GM19467 (cell line): ENCODE data around the gene WDR1.

ENCODE experiments used
- ATAC-seq: cut with Tn5 transposase; IDR thresholded peaks from one replicate; pipeline ENCODE4 v1.9.1; 2021; ENCODE audit warnings: mild to moderate bottlenecking, moderate library complexity; ENCODE audit not compliant: unreplicated experiment

Gene WDR1

GRCh38 chr4:10086506-10087120, 30.0 kb downstream of the WDR1 start:
- no peak for ATAC-seq

GRCh38 chr4:10085828-10086505, 30.6 kb downstream of the WDR1 start:
- ATAC-seq, result no peak

DNA sequence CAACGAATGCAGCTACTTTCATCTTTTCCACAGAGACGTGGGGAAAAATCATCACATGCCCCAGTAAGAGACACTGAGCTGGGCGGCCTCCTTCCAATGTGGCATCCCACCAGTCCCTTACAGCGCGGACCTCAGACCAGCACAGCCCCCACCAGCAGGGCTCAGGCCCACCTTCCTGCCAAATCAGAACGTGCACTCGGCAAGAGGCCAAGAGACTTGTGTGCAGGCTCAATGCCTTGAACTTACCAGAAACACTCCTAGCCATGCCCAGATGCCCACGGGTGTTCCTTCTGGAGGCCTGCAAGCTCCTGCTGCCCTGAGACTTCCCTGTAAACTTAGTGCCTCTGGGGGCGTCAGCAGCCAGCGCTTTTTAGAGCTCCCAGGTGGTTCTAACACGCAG, 31.2 kb downstream of the WDR1 start:
- ATAC-seq, result no peak

DNA sequence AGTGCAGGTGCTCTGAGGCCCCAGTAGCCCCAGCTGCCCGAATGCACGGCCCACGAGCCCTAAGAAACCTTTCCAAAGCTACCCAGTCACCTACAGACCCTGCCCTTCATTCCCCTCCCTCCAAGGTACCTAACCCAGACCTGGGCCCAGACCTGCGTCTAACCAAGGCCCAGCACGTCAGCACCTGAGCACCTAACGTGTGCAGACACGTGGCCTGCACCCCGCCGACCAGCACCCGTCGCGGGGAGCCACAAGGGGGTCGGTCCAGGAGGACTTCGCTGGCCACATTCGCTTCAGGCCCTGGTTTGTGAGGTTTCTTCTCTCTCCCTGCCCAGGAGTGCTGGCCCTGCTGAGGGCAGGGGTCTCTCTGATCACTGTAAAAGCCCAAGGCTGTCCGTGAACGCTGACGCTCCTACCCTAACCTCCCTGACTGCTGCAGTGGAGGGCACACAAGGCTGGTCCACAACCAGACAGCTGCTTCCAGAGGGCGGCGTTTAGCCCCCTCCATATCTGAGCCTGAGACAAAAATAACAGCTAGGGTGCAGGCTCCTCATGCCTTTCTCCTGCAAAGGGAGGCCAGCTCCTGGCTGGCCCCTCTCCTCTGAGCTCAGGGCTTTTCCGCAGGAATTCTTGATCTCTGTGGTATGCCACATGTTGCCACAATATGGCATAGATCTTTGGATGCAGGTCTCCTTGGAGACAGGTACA, 31.8 kb downstream of the WDR1 start:
- ATAC-seq, result no peak

DNA sequence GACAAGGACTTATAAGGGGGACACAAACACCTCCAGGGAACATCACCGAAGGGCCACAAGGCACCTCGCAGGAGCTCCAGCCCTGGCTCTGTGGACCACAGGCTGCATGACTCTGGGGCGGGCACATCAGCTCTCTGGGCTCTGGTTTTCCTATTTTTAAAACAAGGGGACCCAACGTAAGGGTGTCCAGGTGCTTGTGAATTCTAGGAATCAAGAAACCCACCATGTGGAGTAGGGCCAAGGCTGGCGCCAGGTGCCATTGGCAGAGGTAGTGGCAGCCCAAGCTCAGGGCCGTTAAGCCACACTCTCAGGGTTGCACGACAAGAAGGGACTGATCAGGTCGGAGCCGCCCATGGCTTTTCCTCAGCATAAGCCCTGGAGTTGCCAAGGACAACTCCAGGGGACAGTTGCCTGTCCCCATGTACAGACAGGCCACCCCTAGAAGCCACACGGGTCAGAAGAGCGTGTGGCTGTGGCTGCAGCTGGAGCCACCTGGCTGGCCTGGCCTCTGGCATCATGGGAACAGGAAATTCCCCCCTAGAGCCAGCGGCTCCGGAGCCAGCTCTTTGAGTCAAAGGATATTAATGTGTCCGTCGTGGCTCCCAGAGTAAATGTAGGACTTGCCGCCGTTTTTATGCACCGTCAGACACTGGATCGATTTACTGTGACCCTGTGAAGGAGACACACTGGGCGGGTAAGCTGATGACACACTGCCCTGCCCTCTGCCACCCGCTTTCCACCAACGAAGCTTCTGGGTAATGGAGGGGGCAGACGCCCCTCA, 32.5 kb downstream of the WDR1 start:
- ATAC-seq, result no peak

DNA sequence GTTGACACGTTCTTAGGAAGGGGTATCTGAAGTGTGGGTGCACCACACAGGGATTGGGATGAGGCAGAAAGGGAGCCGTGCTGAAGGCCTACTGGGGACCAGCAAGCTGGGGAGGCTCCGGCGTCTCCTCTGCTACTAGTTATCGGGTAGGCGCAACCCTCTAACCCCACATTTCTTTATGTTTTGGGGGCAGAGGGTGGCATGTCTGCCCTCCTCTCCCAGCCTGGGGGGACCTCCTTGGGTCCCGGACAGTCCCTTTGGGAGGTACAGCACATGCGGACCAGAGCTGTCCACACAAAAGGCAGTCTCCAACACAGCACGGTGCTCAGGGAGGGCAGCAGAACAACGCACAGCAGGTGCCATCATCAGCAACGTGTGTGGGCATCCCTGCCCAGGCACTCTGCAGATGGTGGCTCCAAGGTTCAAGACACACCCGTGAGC, 33.2 kb downstream of the WDR1 start:
- ATAC-seq, result no peak

GRCh38 chr4:10082459-10083272, 33.9 kb downstream of the WDR1 start:
- ATAC-seq, result no peak

DNA sequence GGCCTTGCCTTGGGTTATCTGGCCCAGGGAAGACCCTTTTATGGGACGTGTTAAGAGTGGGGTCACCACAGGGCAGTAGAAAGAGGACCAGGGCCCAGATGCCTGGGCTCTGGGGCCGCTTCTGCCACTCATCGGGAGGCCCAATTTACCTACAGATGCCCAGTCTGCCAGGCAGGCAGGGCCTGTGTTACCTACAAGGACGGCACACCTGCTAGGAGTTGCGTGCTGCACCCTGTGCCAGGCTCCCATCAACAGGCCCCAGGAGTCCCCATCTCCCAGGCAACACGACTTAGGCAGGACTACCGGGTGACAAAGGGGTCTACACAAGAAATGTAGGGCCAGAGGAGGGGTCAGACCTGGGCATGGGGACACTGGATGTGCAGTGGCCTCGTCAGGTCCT, 34.6 kb downstream of the WDR1 start:
- ATAC-seq, result no peak

DNA sequence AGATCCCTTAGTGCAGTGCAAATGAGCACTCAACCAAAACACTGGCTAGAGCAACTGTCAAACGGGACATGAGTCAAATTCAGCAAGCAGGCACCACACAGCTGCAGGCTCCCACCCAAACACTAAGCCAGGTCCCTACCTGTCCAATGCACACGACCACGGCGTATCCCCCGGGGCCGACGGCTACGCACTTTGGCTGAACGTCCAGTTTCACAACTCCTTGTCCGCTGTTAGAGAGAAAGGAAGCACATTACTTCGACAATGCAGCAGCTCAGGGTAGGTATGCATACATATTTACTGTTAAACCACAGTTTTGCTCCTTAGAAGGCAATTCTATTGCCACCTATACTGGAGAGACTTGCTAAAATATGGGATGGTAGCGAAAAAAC, 35.4 kb downstream of the WDR1 start:
- ATAC-seq, result no peak

DNA sequence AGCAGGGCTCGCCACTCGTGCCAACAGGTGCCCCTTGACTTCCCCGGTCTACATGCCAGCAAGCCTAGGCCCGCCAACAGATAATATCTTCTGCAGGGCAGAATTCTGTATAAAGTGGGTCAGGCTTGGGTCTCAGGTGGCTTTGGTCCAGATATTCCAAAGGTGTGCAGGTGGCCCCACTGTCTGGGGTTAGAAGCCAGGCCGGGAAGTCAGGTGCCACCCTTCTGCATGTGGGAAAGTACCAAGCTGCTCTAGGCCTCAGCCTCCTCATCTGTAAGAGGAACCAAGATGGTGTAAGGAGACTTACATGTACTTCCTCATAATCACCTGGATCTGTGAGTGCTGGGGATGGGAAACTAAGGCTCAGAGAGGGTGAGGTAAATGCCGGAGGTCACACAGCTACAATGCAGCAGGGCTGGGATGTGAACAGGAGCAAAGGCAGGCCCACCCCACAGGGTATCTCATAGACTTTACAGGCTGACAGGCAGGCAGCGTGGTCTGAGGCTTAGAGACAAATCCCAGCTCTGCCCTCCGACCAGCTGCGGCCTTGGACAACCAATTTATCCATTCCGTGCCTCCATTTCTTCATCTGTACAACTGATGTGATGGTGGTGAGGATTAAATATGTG, 35.9 kb downstream of the WDR1 start:
- no peak for ATAC-seq

DNA sequence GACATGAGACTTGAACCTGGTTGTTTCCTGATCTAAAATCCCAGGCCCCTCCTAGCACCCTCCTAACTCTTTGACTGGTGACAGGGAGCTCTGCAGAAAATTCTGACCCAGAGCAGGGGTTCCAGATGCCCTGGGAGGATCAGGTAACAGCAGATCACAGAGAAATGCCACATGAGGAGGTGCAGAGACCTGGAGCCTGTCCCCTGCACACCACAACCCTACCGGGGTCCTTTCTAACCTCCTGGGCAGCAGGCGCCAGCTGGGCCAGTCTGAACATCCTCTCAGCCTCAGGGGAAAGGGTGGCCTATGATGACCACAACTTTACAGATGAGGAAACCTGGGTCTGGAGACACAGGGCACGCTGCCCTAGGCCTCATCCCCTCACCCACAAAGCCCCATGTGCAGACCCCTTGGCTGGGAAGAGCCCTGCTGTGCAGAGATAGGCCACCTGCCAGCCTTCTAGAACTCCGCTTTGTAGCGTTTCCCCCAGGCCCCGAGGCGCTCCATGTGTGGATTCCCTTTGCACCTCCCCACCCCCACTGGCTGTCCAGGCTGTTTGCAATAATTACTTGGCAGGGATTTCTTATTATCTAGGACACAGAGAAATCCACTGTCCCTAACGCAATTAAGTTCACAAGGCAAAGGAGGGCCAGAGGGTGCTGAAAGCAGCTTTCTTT, 36.5 kb downstream of the WDR1 start:
- ATAC-seq, result no peak

DNA sequence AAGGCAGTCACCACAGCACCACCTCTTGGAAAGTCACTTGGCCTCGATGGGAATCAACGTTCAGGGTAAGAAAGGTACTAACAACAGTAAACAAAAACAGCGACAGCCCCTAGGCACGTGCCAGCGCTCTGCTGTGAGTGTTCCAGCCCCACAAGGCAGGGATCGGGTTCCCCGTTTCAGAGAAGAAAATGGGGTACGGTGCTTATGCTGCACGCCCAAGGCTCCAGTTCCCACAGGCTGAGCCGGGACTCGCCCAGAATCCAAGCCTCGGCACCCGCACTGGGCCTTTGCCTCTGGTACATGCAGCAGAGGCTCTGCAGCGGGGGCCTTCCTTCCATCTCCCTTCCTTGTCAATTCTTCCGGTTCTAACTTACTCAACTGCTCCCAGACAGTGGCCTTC, 37.3 kb downstream of the WDR1 start:
- no peak for ATAC-seq

GRCh38 chr4:10078481-10079233, 37.9 kb downstream of the WDR1 start:
- no peak for ATAC-seq

GRCh38 chr4:10077483-10078335, 38.9 kb downstream of the WDR1 start:
- no peak for ATAC-seq

DNA sequence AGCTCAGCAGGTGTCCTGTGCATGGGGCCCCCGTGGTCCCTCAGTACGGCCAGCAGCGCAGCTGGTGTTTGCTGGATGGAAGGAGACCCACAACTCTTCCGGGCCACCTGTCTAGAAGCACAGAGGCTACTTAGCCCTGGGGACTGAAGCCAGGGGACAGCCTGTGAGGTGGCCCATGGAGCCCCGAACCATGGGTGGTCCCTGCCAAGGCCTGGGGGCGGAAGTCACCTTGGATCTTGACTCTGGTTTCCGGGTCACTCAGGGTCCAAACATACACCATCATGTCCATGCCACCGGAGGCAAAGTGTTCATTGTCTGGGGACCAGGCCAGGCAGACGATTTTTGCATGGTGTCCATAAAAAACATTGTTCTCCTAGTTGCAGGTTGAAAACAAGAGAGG, 39.5 kb downstream of the WDR1 start:
- ATAC-seq, result no peak

- ATAC-seq, result no peak
These were observed 40.6 kb downstream of the WDR1 start for GRCh38 chr4:10075953-10076391.

- ATAC-seq, result no peak
These were observed 41.3 kb downstream of the WDR1 start for GRCh38 chr4:10075158-10075863.
